Cardiac fibroblast (primary cell): ENCODE results near the gene COL4A2.

Source experiments
- DNase-seq, 2 donors: peaks; one replicate each; pipeline versions ENCODE4 v3.0.0 to v3.0.0-alpha.2; 2010; ENCODE audit warnings: low read depth in 2 of 2
- H3K4me3 ChIP-seq, 2 donors: replicated peaks in 1 of 2; 1 replicate in 1 of 2; 2 replicates in 1 of 2; pipeline ENCODE4 v1.5.1; 2011; ENCODE audit warnings: low read depth in 2 of 2, low read length in 2 of 2, mild to moderate bottlenecking in 2 of 2, moderate library complexity in 1 of 2
- TF ChIP-seq, protein P1 (sequence below): IDR thresholded peaks from one replicate; pipeline ENCODE4 v1.5.1; 2011; ENCODE audit warnings: low read depth, mild to moderate bottlenecking, low read length, inconsistent platforms

COL4A2 gene

GRCh38 chr13:110413016-110413675 lies 106.1 kb downstream of the COL4A2 start:
- DNase-seq: no peak
- no peak overlapping the region for H3K4me3 ChIP-seq
- TF ChIP-seq, protein P1, sequence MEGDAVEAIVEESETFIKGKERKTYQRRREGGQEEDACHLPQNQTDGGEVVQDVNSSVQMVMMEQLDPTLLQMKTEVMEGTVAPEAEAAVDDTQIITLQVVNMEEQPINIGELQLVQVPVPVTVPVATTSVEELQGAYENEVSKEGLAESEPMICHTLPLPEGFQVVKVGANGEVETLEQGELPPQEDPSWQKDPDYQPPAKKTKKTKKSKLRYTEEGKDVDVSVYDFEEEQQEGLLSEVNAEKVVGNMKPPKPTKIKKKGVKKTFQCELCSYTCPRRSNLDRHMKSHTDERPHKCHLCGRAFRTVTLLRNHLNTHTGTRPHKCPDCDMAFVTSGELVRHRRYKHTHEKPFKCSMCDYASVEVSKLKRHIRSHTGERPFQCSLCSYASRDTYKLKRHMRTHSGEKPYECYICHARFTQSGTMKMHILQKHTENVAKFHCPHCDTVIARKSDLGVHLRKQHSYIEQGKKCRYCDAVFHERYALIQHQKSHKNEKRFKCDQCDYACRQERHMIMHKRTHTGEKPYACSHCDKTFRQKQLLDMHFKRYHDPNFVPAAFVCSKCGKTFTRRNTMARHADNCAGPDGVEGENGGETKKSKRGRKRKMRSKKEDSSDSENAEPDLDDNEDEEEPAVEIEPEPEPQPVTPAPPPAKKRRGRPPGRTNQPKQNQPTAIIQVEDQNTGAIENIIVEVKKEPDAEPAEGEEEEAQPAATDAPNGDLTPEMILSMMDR: no peak

DNA sequence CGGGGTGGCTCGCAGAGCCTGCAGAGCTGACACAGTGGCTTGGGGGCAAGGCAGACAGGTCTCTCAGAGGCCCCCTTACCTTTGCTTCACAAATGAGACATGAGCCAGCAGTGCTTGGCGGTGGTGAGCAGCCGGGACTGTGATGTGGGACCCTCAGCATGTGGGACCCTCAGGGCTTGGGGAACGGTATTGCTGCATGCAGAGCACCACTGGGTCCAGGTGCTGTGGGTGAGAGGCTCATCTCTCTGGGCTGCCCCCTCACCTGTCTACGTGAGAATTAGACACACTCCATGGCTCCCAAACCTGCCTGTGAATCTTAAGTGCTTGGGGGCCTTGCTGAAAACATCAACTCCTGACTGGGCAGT lies 106.6 kb downstream of the COL4A2 start:
- no peak for DNase-seq
- TF ChIP-seq, protein P1: no peak

GRCh38 chr13:110414283-110414682 lies 107.2 kb downstream of the COL4A2 start:
- TF ChIP-seq, protein P1: no peak
- no peak for DNase-seq
- H3K4me3 ChIP-seq: no peak overlapping the region

More for the DNA sequence above, 106.6 kb downstream of the COL4A2 start:
- no peak overlapping the region for H3K4me3 ChIP-seq

DNA sequence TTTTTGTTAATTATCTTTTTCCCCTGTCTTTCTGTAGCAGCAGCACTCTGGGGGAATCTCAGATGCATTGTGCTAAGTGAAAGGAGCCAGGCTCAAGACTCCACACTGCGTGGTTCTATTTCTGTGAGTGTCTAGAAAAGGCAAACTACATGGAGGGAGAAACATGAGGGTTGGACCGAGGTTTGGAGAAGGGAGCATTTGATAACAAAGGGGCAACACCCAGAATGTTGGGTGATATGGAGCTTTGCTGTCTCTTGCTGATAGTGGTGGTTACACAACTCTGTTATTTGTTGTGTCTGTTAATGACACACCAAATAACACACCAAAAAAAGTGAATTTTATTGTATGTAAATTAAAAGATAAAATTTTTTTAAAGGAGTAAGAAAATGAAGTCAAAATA lies 107.8 kb downstream of the COL4A2 start:
- TF ChIP-seq, protein P1: no peak
- no peak for DNase-seq
- H3K4me3 ChIP-seq: no peak overlapping the region

GRCh38 chr13:110415669-110416068 lies 108.6 kb downstream of the COL4A2 start:
- H3K4me3 ChIP-seq: no peak overlapping the region
- TF ChIP-seq, protein P1: no peak
- DNase-seq: peak in 1 of 2 donors; percentile 59

DNA sequence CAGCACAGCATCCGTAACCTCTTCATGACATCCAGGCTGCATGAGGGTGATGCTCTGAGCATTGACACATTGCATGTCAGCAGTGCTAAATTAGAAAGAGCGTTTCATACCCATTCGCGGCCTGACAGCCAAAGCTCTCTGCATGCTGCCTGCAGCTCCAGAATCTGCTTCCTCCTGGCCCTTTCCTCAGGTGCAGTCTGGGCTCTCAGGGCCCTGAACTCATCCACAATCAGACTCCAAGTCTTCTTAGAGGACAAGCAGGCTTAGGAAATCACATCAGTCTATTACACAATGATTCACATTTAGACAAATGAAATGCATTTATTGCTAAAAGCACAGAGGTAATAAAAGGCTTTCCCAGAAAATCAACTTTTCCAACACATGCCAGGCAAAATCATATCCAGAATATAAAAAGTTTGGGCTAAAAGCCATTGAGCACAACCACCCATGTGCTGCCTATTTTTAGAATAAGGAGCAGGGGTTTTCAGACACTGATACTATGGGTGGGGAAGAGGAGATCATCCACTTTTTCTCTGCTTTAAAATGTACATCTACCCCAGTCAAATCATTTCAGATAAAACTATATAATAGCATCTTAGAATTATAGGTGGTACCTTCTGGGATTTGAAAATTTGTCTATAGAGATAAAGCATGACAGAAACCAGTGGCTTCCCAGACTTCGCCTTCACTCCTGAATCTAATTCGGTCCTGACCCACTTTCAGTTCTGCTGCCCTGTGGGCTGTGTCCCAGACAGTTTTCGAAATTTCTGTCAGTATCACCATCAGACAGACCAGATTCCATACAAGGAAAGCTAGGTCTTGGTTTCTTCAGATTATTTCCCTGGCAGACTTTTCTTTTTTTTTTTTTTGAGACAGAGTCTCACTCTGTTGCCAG lies 109.3 kb downstream of the COL4A2 start:
- no peak overlapping the region for H3K4me3 ChIP-seq
- TF ChIP-seq, protein P1: no peak
- peak; percentile 61 to 65 for DNase-seq
